Kidney epithelial cell (primary cell): Measurements from ENCODE around the gene FBP1. TPM values are rescaled to one million over a fixed set of nuclear protein-coding genes. Genes with fewer than 3 reads are reported as not detected.
"Not testable (repeated sequence)": the region's sequence is repeated elsewhere in the genome, so short reads cannot be mapped to it uniquely, and the experiment has no call there.

Source experiments
- DNase-seq: peaks from one replicate; pipeline ENCODE4 v3.0.0-alpha.2; 2010; ENCODE audit warnings: low read depth
- H3K27me3 ChIP-seq: 2 replicates; pipeline ENCODE4 v1.6.0; 2011; ENCODE audit warnings: low read length; ENCODE audit not compliant: control insufficient read depth, insufficient read depth
- H3K36me3 ChIP-seq: 2 replicates; pipeline ENCODE4 v1.5.1; 2011; ENCODE audit warnings: low read length; ENCODE audit not compliant: control insufficient read depth, insufficient read depth
- H3K4me3 ChIP-seq: 2 replicates; pipeline ENCODE4 v1.5.1; 2011; ENCODE audit warnings: low read depth, mild to moderate bottlenecking, control low read depth, low read length
- total RNA-seq: library from RNA; depleted of rRNA; stranded (reverse); fragments of >200 nt; gene quantifications from 2 replicates; pipeline ENCODE4 v1.2.3, GENCODE V29; 2015
- TF ChIP-seq, protein P1 (sequence below): IDR thresholded peaks from 2 replicates; pipeline ENCODE4 v1.5.1; 2011; ENCODE audit warnings: mild to moderate bottlenecking, moderate library complexity, low read length, control low read depth, inconsistent platforms; ENCODE audit not compliant: insufficient read depth, poor library complexity, severe bottlenecking

FBP1 gene
- total RNA-seq, 1 donor from 2014 or later, result 5.6 TPM

DNA sequence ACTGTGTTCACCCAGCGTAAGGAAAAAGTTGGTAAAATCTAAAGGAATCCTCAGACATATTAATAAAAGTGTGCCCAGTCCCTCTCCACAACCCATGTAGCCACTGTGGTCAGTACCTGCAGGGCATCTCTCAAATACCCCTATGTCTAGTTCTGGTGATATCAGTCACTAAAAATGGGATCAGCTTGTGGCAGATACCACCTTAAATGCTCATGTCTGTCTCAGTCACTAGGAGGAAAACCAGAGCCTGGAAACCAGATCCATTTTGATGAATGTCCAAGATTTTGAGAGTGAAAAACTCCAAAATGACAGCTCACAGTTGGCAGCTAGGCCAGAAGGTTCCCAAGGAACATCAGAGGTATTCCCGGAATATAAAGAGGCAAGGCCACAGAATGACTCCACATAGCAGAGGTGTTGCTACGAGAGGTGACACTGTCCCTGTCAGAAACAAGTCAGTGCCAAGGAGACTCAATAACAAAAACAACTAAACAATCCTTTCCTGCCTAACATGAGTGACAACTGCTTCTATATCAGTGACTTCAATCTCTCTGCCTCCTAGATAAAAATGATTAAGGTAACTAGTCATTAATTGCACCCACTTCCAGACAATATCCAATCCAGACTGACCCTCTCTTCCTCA is 70.9 kb downstream of the FBP1 start:
- TF ChIP-seq, protein P1, sequence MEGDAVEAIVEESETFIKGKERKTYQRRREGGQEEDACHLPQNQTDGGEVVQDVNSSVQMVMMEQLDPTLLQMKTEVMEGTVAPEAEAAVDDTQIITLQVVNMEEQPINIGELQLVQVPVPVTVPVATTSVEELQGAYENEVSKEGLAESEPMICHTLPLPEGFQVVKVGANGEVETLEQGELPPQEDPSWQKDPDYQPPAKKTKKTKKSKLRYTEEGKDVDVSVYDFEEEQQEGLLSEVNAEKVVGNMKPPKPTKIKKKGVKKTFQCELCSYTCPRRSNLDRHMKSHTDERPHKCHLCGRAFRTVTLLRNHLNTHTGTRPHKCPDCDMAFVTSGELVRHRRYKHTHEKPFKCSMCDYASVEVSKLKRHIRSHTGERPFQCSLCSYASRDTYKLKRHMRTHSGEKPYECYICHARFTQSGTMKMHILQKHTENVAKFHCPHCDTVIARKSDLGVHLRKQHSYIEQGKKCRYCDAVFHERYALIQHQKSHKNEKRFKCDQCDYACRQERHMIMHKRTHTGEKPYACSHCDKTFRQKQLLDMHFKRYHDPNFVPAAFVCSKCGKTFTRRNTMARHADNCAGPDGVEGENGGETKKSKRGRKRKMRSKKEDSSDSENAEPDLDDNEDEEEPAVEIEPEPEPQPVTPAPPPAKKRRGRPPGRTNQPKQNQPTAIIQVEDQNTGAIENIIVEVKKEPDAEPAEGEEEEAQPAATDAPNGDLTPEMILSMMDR, result no peak
- no peaks in the 10 kb centered on the region for H3K27me3 ChIP-seq
- no peak overlapping the region for H3K4me3 ChIP-seq
- H3K36me3 ChIP-seq, result no peaks in the 10 kb centered on the region
- no peak for DNase-seq

DNA sequence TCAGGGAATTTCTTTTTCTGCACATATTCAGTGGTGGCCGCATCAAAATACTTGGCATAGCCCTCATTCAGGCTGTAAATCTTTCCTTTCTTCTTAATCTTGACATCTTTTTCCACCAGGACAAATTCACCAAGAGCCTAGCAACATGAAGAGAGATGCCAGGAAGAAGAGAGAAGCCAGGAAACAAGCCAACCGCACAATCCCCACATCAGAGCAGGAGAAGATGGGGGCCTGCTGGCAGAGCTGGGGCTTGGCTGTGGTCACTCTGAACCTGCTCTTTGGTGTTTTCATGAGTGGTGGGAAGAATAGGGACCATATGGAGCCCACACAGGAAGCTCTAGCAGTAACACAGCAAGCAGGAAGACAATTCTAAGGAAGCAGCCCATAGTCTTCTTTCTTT is 72.0 kb downstream of the FBP1 start:
- H3K4me3 ChIP-seq, result no peak overlapping the region
- no peak for DNase-seq
- TF ChIP-seq, protein P1, result no peak
- no peaks in the 10 kb centered on the region for H3K27me3 ChIP-seq
- no peaks in the 10 kb centered on the region for H3K36me3 ChIP-seq

DNA sequence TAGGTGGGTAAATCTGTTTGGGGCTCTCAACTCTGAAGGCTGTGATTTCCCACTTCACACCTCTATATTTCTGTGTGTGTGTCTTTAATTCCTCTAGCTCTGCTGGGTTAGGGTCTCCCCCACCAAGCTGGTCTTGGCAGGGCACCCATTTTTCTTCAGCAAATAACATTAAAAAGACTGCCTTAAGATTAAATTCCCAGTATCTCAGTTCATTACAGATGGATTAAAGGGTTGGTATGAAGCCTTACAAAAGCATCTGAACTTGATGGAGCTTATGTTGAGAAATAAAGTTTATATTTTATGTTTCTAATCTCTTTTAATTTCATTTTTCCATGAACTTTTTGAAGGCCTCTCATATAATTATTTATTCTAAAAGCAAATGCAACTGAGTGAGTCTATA is 72.8 kb downstream of the FBP1 start:
- TF ChIP-seq, protein P1, result no peak

DNA sequence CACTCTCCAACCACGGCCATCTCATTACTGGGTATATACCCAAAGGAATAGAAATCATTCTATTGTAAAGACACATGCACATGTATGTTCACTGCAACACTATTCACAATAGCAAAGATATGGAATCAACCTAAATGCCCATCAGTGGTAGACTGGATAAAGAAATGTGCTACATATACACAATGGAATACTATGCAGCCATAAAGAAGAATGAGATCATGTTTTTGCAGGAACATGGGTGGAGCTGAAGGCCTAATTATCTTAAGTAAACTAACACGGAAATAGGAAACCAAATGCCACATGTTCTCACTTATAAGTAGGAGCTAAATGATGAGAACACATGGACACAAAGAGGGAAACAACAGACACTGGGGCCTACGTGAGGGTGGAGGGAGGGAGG is 75.0 kb downstream of the FBP1 start:
- H3K4me3 ChIP-seq, H3K36me3 ChIP-seq, DNase-seq, H3K27me3 ChIP-seq: not testable (repeated sequence)

More for the DNA sequence above, 72.8 kb downstream of the FBP1 start:
- H3K4me3 ChIP-seq, result no peak overlapping the region
- H3K36me3 ChIP-seq, result no peaks in the 10 kb centered on the region
- no peak for DNase-seq
- H3K27me3 ChIP-seq, result no peaks in the 10 kb centered on the region

DNA sequence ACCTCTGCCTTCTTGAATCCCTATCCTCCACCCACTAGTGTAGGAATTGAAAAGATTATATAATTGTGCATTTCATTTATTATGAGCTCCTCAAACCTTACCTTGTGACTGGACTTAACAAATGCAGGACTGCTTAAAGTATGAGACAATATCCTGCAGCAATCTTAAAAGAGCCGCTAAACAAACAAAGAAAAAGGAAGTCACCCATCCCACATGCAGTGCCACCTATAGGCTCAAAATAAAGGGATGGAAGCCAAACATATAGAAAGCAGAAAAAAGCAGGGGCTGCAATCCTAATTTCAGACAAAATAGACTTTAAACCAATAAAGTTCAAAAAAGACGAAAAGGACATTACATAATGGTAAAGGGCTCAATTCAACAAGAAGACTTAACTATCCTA is 75.8 kb downstream of the FBP1 start:
- H3K4me3 ChIP-seq, result no peak overlapping the region
- no peaks in the 10 kb centered on the region for H3K36me3 ChIP-seq
- no peaks in the 10 kb centered on the region for H3K27me3 ChIP-seq
- TF ChIP-seq, protein P1, result no peak
- DNase-seq, result no peak

DNA sequence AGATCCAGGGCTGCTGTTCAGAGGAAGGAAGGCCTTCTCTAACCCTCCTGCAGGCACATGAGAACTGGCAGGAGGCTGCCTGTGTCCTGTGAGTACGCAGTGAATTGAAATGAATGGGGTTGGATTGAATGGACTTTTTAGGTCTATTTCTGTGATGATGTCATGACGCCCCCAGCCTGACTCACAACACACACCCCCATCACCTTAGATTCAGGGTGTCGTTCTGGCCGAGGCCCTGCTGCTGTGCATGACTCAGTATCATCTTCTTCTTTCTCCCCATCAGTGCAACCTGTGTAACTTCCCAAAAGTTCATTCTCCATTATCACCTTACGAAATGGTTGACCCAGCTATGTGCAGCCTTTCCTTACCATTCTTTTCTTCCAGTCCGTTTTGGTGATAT is 79.1 kb downstream of the FBP1 start:
- H3K4me3 ChIP-seq, result no peak overlapping the region
- no peaks in the 10 kb centered on the region for H3K27me3 ChIP-seq
- TF ChIP-seq, protein P1, result no peak
- DNase-seq, result no peak
- no peaks in the 10 kb centered on the region for H3K36me3 ChIP-seq
